Thyroid gland (tissue), 4 donors: ENCODE results near the gene FNTB. TPM values are rescaled to one million over a fixed set of nuclear protein-coding genes. Genes with fewer than 3 reads are reported as not detected.

ENCODE experiments used
- DNase-seq, 2 donors: peaks; one replicate each; pipeline ENCODE4 v3.0.0-alpha.2; 2019
- H3K27ac ChIP-seq, 3 donors: fragments of 200-600 bp; sonication (generic); 1 replicate in 2 of 3; 2 replicates in 1 of 3; pipeline ENCODE4 v1.5.1; 2016 to 2019; ENCODE audit warnings: mild to moderate bottlenecking in 1 of 3, moderate library complexity in 1 of 3
- H3K27me3 ChIP-seq: fragments of 200-600 bp; sonication (generic); one replicate; pipeline ENCODE4 v1.5.1; 2019
- H3K36me3 ChIP-seq, 2 donors: fragments of 200-600 bp; sonication (generic); one replicate each; pipeline ENCODE4 v1.5.1; 2016 to 2019
- H3K4me1 ChIP-seq, 2 donors: fragments of 200-600 bp; sonication (generic); one replicate each; pipeline ENCODE4 v1.5.1; 2017 to 2019
- H3K4me3 ChIP-seq, 3 donors: fragments of 200-600 bp; sonication (generic); replicated peaks in 1 of 3; 1 replicate in 2 of 3; 2 replicates in 1 of 3; pipeline ENCODE4 v1.5.1; 2016; ENCODE audit warnings: mild to moderate bottlenecking in 1 of 3
- H3K9me3 ChIP-seq: fragments of 200-600 bp; sonication (generic); one replicate; pipeline ENCODE4 v1.5.1; 2017
- POLR2A ChIP-seq, 2 donors: fragments of 450-650 bp; IDR thresholded peaks; one replicate each; pipeline ENCODE4 v1.6.1; 2017; ENCODE audit warnings: antibody characterized with exemption in 2 of 2, mild to moderate bottlenecking in 2 of 2, moderate library complexity in 1 of 2
- WGBS, 2 donors: methylation state at CpG; one replicate each; pipeline ENCODE4 v1.1.5; 2017; 5-methylcytosine and 5-hydroxymethylcytosine counted together
- intact Hi-C: fragments of 100-400 bp; cut with DNase I; formaldehyde crosslinking; loops from one replicate; pipeline ENCODE4 v1.15.1; 2023
- total RNA-seq, 4 donors: library from RNA; depleted of rRNA; stranded (reverse); fragments of >200 nt; gene quantifications; one replicate each; pipeline ENCODE4 v1.2.3, GENCODE V29; 2016
- TF ChIP-seq, protein P1 (sequence below), 6 experiments: fragments of 200-600 bp in 3 of 6; fragments of 450-650 bp in 3 of 6; sonication (generic) in 3 of 6; IDR thresholded peaks; one replicate each; pipeline ENCODE4 v1.5.1; 2016 to 2019; ENCODE audit warnings: antibody characterized with exemption in 6 of 6, mild to moderate bottlenecking in 2 of 6, inconsistent platforms in 1 of 6, moderate library complexity in 1 of 6

Gene FNTB
- total RNA-seq, 4 donors from 2014 or later = 7.8 to 27.0 (median 18.8) TPM

DNA sequence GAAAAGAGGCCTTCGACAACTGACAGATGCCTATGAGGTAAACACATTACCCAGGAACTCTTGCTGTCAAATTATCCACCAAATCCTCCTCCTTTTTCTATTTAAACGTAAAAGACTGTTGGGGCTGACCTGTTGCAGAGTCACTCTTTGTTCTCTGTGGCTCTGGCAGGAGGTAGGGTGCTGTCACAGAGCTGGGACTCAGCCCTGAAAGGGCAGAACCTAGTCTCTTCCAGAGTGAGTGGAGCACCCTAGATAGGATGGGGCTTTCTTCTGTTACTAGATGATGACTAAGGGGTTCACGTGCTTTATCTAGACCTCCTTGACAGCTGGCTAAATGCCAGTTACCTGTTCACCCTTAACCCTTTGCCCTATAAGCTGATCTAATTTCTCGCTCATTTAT is 25.7 kb downstream of the FNTB start:
- TF ChIP-seq, protein P1, sequence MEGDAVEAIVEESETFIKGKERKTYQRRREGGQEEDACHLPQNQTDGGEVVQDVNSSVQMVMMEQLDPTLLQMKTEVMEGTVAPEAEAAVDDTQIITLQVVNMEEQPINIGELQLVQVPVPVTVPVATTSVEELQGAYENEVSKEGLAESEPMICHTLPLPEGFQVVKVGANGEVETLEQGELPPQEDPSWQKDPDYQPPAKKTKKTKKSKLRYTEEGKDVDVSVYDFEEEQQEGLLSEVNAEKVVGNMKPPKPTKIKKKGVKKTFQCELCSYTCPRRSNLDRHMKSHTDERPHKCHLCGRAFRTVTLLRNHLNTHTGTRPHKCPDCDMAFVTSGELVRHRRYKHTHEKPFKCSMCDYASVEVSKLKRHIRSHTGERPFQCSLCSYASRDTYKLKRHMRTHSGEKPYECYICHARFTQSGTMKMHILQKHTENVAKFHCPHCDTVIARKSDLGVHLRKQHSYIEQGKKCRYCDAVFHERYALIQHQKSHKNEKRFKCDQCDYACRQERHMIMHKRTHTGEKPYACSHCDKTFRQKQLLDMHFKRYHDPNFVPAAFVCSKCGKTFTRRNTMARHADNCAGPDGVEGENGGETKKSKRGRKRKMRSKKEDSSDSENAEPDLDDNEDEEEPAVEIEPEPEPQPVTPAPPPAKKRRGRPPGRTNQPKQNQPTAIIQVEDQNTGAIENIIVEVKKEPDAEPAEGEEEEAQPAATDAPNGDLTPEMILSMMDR (IDR thresholded peaks at IDR 0.05) = no peak
- TF ChIP-seq POLR2A (IDR thresholded peaks at IDR 0.05) = no peak
- Histone ChIP-seq H3K27ac (no peak overlapping the region), H3K27me3 (no peaks in the 10 kb centered on the region), H3K9me3 (no peaks in the 10 kb centered on the region), H3K4me3 (no peak overlapping the region), H3K36me3 (peaks cover 0 to 9% of the 10 kb centered on the region in 2 donors), H3K4me1 (no peaks in the 10 kb centered on the region)
- 79 to 82% methylated on average over 4 of the region's 4 CpGs for WGBS, 2 donors
- intact Hi-C loops = no loop called here
- no peak for DNase-seq

DNA sequence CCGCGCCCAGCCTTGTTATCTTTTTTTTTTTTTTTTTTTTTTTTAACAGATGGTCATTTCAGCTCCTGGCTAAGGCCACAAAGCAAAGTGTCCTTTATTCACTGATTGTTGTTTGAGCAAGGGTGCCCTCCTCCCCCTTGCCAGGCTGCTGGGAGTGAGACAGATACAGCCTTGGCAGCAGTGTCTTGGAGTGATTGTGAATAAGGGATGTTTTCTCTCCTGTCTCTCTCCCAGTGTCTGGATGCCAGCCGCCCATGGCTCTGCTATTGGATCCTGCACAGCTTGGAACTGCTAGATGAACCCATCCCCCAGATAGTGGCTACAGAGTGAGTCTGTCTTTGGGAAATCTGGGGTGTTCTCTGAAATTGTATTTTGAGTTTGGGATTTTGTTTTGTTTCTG is 28.7 kb downstream of the FNTB start:
- Histone ChIP-seq H3K27ac (no peak overlapping the region), H3K9me3 (no peaks in the 10 kb centered on the region), H3K27me3 (no peaks in the 10 kb centered on the region), H3K4me3 (no peak overlapping the region), H3K4me1 (peaks cover 4 to 8% of the 10 kb centered on the region in 2 donors), H3K36me3 (peaks cover 0 to 9% of the 10 kb centered on the region in 2 donors)
- intact Hi-C loops = no loop called here
- DNase-seq = no peak
- no peak for TF ChIP-seq POLR2A (IDR thresholded peaks at IDR 0.05)
- TF ChIP-seq, protein P1 (IDR thresholded peaks at IDR 0.05) = no peak
- WGBS, 2 donors = 96 to 100% methylated on average over 3 of the region's 3 CpGs

DNA sequence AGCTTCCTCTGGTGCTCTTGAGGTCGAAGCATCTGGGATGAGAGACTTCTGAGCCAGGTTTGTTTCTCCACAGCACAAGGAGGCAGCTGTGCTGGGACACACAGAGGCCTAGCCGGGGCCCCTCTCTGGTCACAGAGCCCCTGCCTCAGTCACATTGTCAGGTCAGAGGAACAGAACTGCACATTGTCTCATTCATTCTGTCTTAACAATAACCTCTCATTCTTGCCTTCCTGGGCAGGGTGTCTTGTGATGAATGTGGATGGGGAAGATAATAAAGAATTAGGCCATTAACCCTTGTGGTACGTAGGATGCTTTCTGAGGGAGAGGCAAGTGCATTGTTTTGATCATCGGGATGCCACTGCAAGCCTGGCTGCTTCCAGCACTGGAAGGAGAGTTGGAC is 29.8 kb downstream of the FNTB start:
- intact Hi-C loops = no loop called here
- no peaks in the 10 kb centered on the region for H3K9me3 ChIP-seq
- H3K4me1 ChIP-seq = peaks cover 4 to 8% of the 10 kb centered on the region in 2 donors
- H3K27ac ChIP-seq = no peak overlapping the region
- TF ChIP-seq, protein P1 (IDR thresholded peaks at IDR 0.05) = no peak
- TF ChIP-seq POLR2A (IDR thresholded peaks at IDR 0.05) = no peak
- 85 to 88% methylated on average over 4 of the region's 4 CpGs for WGBS, 2 donors
- peaks cover 0 to 8% of the 10 kb centered on the region in 2 donors for H3K36me3 ChIP-seq
- DNase-seq = no peak
- H3K4me3 ChIP-seq = no peak overlapping the region
- H3K27me3 ChIP-seq = no peaks in the 10 kb centered on the region

DNA sequence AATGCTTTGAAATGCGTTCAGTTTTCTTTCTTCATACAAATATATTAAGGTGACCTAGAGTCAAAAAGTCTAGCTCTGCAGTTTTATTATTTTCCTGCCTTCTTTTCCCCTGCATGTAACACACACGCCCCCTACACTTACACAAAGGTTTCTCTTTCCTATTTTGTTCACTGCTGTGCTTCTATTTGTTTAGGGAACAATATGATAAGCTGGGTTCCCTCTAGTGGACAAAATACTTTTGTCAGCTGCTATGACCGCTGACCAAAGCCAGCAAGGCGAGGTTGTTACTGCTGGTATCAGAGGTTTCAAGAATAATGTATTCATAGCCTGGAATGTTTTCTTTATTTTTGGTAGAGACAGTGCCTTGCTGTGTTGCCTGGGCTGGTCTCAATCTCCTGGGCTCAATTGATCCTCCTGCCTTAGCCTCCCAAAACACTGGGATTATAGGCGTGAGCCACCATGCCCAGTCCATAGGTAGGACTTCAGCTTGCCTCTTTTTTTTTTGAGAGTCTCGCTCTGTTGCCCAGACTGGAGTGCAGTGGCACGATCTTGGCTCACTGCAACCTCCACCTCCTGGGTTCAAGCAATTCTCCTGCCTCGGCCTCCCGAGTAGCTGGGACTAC is 33.4 kb downstream of the FNTB start:
- no peak overlapping the region for H3K4me3 ChIP-seq
- 68 to 70% methylated on average over 9 of the region's 9 CpGs for WGBS, 2 donors
- H3K4me1 ChIP-seq = peaks cover 4 to 8% of the 10 kb centered on the region in 2 donors
- peak; percentile 29 to 31 for DNase-seq
- no peak overlapping the region for H3K27ac ChIP-seq
- no peaks in the 10 kb centered on the region for H3K27me3 ChIP-seq
- H3K36me3 ChIP-seq = no peaks in the 10 kb centered on the region
- intact Hi-C loops = no loop called here
- TF ChIP-seq POLR2A (IDR thresholded peaks at IDR 0.05) = no peak
- TF ChIP-seq, protein P1 (IDR thresholded peaks at IDR 0.05) = peak in 5 of 6 experiments; percentile 18 to 64 (median 56)
- H3K9me3 ChIP-seq = no peaks in the 10 kb centered on the region

DNA sequence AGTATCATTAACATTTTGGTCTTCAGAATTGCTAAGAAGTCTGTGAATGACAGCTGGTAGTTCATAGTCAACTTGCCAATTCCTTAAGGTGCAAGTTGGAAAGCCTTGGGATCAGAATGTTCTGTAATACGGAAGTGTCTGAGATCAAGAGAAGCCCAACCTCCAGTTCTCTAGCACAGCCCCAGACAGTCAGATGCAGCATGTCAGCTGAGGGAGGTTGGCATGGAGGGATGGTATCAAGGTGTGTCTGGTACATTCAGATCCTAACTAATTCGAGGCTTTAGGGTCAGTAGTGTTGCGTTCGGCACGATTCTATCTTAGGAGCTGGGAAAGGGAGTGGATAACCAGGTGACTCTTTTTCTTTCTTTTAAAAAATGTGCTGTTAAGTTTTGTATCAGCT is 38.3 kb downstream of the FNTB start:
- peaks cover 0 to 2% of the 10 kb centered on the region in 2 donors for H3K4me1 ChIP-seq
- H3K9me3 ChIP-seq = no peaks in the 10 kb centered on the region
- peaks cover 0 to 15% of the 10 kb centered on the region in 2 donors for H3K36me3 ChIP-seq
- no peak overlapping the region for H3K27ac ChIP-seq
- H3K27me3 ChIP-seq = no peaks in the 10 kb centered on the region
- WGBS, 2 donors = 94 to 99% methylated on average over 5 of the region's 5 CpGs
- no peak overlapping the region for H3K4me3 ChIP-seq
- intact Hi-C loops = no loop called here
- DNase-seq = no peak
- no peak for TF ChIP-seq POLR2A (IDR thresholded peaks at IDR 0.05)
- TF ChIP-seq, protein P1 (IDR thresholded peaks at IDR 0.05) = no peak
